ENCODE results near the gene RPUSD1.
"Not testable (repeated sequence)": the region's sequence is repeated elsewhere in the genome, so short reads cannot be mapped to it uniquely, and the experiment has no call there.

Gene RPUSD1

DNA sequence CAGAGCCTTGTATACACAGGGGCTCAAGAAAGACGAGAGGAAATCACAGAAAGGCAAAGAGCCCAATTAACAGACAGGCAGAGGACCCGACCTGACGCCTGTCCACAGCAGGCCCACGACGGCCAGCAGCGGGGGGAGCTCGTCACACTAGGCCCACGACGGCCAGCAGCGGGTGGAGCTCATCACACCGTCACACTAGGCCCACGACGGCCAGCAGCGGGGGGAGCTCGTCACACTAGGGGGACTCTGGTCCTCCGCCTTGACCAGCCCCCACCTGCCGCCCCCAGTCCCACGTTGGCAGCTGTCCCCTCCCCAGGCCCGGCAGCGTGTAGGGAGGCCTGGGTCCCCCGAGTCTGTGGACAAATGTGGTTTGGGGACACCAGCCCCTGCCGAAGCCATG is 36.0 kb upstream of the RPUSD1 start:
- H3K9me3 Mint-ChIP-seq, result no peaks in the 10 kb centered on the region
- no peaks in the 10 kb centered on the region for H3K36me3 Mint-ChIP-seq (ENCODE audit: low read depth)
- no peaks in the 10 kb centered on the region for H3K27me3 Mint-ChIP-seq (ENCODE audit: low read depth)
- no peak overlapping the region for H3K4me3 Mint-ChIP-seq
- no peak overlapping the region for H3K27ac Mint-ChIP-seq
- H3K4me1 Mint-ChIP-seq (ENCODE audit: low read depth), result peaks cover 2% of the 10 kb centered on the region

DNA sequence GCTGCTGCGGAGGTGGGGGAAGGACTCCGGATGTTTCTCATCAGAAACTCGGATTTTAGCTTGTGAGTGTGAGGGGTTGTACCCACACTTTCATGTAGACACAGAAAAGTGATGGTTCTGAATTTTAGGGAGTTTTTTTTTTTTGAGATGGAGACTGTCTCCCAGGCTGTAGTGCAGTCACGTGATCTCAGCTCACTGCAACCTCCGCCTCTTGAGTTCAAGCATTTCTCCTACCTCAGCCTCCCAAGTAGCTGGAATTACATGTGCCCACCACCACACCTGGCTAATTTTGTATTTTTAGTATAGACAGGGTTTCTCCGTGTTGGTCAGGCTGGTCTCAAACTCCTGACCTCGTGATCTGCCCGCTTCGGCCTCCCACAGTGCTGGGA is 34.7 kb upstream of the RPUSD1 start:
- Mint-ChIP-seq H3K4me1 (ENCODE audit: low read depth) (peaks cover 2% of the 10 kb centered on the region), H3K4me3 (no peak overlapping the region), H3K9me3 (no peaks in the 10 kb centered on the region), H3K27me3 (ENCODE audit: low read depth) (no peaks in the 10 kb centered on the region), H3K27ac (no peak overlapping the region), H3K36me3 (ENCODE audit: low read depth) (no peaks in the 10 kb centered on the region)

DNA sequence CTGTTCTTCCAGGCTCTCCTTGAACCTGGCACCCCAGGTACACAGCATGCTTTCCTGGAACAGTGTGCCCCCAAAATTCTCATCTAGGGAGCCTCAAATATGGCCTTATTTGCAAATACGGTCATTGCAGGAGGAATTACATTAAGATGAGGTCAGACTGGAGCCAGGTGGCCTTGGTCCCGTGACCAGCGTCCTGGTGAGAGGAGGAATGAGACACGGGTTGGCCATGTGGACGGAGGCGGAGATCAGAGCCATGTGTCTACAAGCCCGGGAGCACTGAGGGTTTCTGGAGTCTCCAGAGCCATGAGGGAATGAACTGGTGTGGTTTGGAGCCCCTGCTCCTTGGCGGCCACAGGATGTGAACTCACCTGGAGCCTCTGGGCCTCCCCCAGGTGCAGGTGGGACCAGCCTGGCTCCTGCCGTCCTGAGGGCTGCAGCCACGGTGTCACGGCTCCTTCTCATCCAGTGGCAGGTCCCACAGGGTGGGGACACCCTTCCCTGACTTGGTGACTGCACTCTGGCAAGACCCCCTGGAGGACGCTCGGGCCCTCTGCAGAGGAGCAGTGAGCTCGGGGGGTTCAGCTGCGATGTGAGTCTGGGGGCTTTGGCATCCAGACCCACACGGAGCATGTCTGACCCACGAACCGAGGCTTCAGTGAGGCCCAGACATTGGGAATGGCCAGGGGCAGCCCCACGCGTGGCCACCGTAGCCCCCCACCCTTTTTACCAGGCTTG is 34.2 kb upstream of the RPUSD1 start:
- H3K27me3 Mint-ChIP-seq (ENCODE audit: low read depth), result no peaks in the 10 kb centered on the region

DNA sequence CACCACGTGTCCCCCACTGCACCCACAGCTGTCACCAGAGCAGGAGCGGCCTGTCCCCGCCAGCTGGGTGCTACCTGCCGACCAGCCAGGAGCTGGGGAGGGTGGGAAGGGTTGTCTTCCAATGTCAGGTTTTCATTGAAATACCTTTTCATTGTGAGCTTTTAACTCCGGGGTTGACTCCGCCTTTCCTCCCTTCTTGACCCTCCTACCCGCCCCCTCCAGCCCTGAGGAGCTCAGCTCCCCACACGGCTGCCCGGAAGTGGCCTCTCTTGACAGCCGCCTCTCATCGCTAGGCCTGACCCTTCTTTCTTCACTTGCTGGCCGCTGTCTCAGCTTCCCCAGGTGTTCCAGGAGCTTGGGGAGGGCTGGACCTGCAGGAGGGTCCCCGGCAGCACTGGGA is 33.6 kb upstream of the RPUSD1 start:
- H3K4me1 Mint-ChIP-seq (ENCODE audit: low read depth), result peaks cover 2% of the 10 kb centered on the region
- H3K36me3 Mint-ChIP-seq (ENCODE audit: low read depth), result no peaks in the 10 kb centered on the region
- no peak overlapping the region for H3K27ac Mint-ChIP-seq
- H3K9me3 Mint-ChIP-seq, result no peaks in the 10 kb centered on the region
- no peak overlapping the region for H3K4me3 Mint-ChIP-seq
- H3K27me3 Mint-ChIP-seq (ENCODE audit: low read depth), result no peaks in the 10 kb centered on the region

More for the DNA sequence above, 34.2 kb upstream of the RPUSD1 start:
- no peaks in the 10 kb centered on the region for H3K9me3 Mint-ChIP-seq
- H3K36me3 Mint-ChIP-seq (ENCODE audit: low read depth), result no peaks in the 10 kb centered on the region
- H3K4me3 Mint-ChIP-seq, result no peak overlapping the region
- no peak overlapping the region for H3K27ac Mint-ChIP-seq
- peaks cover 2% of the 10 kb centered on the region for H3K4me1 Mint-ChIP-seq (ENCODE audit: low read depth)

DNA sequence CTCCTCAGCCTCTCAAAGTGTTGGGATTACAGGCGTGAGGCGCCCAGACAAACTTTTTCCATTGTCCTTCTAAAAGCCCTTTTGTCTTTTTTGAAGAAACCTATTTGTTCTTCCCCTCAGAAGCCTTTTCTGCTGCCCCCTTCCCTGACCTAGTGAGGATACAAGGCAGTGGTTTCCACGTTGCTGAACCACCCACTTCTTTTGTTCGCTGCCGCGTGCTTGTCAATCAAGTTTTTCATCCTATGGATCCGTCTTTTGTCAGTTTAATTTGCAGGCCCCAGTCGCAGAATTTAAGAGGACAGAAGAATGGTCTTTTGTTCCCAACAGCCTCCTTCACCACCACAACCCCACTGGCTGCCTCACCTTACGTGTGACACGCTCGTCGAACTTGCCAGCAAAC is 32.6 kb upstream of the RPUSD1 start:
- Mint-ChIP-seq H3K4me1 (ENCODE audit: low read depth) (peaks cover 2% of the 10 kb centered on the region), H3K36me3 (ENCODE audit: low read depth) (no peaks in the 10 kb centered on the region), H3K27ac (no peak overlapping the region), H3K4me3 (no peak overlapping the region), H3K27me3 (ENCODE audit: low read depth) (no peaks in the 10 kb centered on the region), H3K9me3 (no peaks in the 10 kb centered on the region)

DNA sequence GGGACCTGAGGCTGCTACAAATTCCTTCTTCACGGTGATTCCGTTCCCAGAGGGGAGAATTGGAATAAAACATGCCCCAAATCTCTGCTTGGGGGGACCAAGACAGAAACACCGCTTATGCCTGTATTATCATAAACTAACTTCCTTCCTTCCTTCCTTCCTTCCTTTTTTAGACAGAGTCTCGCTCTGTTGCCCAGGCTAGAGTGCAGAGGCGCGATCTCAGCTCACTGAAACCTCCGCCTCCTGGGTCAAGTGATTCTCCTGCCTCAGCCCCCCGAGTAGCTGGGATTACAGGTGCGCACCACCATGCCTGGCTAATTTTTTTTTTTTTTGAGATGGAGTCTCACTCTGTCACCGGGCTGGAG is 31.8 kb upstream of the RPUSD1 start:
- not testable (repeated sequence) for H3K36me3 Mint-ChIP-seq (ENCODE audit: low read depth); H3K4me3 Mint-ChIP-seq; H3K9me3 Mint-ChIP-seq; H3K27me3 Mint-ChIP-seq (ENCODE audit: low read depth); H3K4me1 Mint-ChIP-seq (ENCODE audit: low read depth)
- H3K27ac Mint-ChIP-seq, result peak overlapping the region; percentile 67

DNA sequence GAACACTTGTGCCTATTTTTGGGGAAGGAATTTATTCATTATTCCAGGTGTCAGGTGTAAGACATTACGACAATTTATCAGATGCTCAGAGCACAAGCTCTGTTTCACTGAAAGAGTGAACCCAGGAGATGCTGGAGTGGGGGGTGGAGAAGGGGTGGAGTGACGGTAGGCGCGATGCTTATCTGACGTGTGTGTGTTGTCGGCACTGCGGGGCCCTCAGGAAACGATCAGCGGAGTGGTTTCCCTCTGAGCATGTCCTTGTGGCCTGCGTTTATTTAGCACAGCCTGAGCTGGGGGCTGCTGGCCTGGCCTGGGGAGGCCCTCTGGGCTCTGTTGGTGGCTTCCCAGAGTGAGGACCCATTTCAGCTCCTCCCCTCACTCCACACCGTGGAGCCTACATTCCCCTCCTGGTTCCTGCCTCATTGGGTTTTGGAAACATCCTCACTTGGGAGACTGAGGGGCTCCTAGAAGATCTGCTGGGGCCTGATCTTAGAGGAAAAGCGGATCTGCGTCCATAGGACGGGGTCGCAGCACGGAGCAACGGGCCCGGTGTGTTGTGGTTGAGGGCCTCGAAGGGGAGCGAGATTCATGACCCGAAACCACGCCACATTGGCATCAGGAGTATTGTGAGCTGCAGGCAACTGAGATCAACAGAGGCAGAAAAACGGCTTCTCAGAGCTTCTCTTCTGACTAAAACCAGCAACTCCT is 31.3 kb upstream of the RPUSD1 start:
- no peaks in the 10 kb centered on the region for H3K36me3 Mint-ChIP-seq (ENCODE audit: low read depth)
- no peak overlapping the region for H3K4me3 Mint-ChIP-seq
- peaks cover 2% of the 10 kb centered on the region for H3K4me1 Mint-ChIP-seq (ENCODE audit: low read depth)
- no peak overlapping the region for H3K27ac Mint-ChIP-seq
- no peaks in the 10 kb centered on the region for H3K9me3 Mint-ChIP-seq
- H3K27me3 Mint-ChIP-seq (ENCODE audit: low read depth), result no peaks in the 10 kb centered on the region

DNA sequence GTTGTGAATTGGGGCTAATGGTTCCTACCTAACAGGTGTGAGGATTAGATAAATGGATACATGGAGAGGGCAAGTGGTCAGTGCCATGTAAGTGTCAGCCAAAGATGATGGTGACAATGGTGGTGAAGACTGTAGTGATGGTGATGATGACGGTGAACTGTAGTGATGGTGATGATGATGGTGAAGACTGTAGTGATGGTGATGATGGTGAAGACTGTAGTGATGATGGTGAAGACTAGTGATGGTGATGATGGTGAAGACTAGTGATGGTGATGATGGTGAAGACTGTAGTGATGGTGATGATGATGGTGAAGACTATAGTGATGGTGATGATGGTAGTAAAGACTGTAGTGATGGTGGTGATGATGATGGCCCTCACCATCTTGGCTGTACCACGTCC is 30.4 kb upstream of the RPUSD1 start:
- H3K4me1 Mint-ChIP-seq (ENCODE audit: low read depth), result peaks cover 2% of the 10 kb centered on the region
- H3K27ac Mint-ChIP-seq, result no peak overlapping the region
- no peaks in the 10 kb centered on the region for H3K9me3 Mint-ChIP-seq
- H3K36me3 Mint-ChIP-seq (ENCODE audit: low read depth), result no peaks in the 10 kb centered on the region
- no peak overlapping the region for H3K4me3 Mint-ChIP-seq
- H3K27me3 Mint-ChIP-seq (ENCODE audit: low read depth), result peaks cover 5% of the 10 kb centered on the region

DNA sequence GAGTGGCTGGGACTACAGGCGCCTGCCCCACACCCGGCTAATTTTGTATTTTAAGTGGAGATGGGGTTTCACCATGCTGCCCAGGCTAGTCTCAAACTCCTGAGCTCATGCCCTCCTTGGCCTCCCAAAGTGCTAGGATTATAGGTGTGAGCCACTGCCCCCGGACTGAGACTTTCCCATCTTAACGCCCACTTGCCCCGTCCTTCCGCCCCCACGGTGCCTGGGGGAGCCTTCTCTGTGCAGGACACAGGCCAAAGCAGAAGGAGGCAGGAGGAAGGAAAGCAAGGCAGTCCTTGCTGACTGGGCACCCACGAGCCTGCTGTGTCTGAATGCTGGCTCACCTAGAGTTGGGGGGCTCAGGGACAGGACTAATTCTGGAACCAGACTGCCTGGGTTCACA is 30.0 kb upstream of the RPUSD1 start:
- H3K36me3 Mint-ChIP-seq (ENCODE audit: low read depth), result no peaks in the 10 kb centered on the region
- H3K27me3 Mint-ChIP-seq (ENCODE audit: low read depth), result peaks cover 5% of the 10 kb centered on the region
- no peak overlapping the region for H3K4me3 Mint-ChIP-seq
- H3K27ac Mint-ChIP-seq, result no peak overlapping the region
- H3K4me1 Mint-ChIP-seq (ENCODE audit: low read depth), result peaks cover 2% of the 10 kb centered on the region
- H3K9me3 Mint-ChIP-seq, result no peaks in the 10 kb centered on the region

DNA sequence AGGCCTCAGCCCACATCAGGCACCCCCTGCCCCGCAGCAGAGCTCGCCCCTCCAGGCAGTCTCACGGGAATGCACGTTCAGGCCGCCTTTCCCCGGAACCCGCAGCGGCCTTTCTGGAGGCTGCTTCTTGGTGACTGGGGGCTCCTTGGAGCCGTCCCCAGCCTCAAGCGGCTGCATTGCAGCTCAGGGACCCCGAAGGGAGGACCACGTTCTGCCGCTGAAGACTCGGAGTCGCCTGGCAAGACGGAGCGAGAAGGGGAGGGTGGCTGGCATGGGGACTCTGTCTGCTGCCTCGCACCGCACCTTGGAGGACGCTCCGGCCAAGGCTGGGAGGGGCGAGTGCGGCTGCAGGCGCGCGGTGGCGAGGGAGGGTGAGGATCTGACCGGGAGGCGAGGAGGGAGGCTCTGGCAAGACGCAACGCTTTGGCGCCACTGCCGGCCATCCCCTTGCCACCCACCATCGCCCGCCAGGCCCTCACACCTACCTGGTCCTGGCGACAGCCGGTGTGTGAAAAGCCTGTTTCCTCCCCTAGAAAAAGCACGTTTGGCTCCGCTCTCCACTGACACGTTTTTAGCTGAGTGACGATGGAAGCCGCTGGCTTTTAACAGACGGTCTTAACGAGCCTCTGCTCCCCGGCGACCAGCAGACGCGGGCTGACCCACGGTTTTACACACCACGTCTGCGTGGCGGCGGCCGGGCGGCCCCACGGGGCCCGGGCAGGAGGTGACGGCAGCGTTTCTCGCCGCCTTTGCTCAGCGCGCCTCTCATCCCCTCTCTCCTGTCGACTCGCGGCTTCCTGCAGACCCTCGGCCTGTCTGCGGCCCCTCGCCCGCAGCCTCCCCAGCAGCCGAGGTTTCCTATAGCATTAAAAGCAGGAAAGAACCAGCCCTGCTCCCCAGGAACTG is 29.1 kb upstream of the RPUSD1 start:
- no peak overlapping the region for H3K27ac Mint-ChIP-seq
- H3K9me3 Mint-ChIP-seq, result no peaks in the 10 kb centered on the region
- peaks cover 2% of the 10 kb centered on the region for H3K4me1 Mint-ChIP-seq (ENCODE audit: low read depth)
- H3K36me3 Mint-ChIP-seq (ENCODE audit: low read depth), result no peaks in the 10 kb centered on the region
- peaks cover 11% of the 10 kb centered on the region for H3K27me3 Mint-ChIP-seq (ENCODE audit: low read depth)
- H3K4me3 Mint-ChIP-seq, result no peak overlapping the region

DNA sequence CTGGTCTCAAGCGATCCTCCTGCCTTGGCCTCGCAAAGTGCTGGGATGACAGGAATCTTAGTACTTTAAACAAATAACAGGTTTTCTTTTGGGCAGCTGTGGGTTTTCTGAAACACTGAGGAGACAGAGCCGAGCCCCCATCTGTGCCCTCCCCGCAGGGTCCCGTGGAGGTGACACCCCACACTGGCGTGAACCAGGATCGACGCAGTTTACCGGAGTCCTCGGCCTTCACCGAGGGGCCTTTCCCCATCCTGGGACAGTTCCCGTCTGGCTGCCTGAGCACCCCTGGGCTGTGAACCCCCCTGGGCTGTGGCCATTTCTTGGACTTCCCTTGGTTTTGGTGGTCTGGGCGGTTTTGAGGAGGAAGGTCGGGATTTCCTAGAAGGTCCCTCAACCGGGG is 27.7 kb upstream of the RPUSD1 start:
- H3K36me3 Mint-ChIP-seq (ENCODE audit: low read depth), result no peaks in the 10 kb centered on the region
- H3K27ac Mint-ChIP-seq, result no peak overlapping the region
- H3K27me3 Mint-ChIP-seq (ENCODE audit: low read depth), result peaks cover 17% of the 10 kb centered on the region
- no peak overlapping the region for H3K4me3 Mint-ChIP-seq
- H3K9me3 Mint-ChIP-seq, result no peaks in the 10 kb centered on the region
- peaks cover 2% of the 10 kb centered on the region for H3K4me1 Mint-ChIP-seq (ENCODE audit: low read depth)

DNA sequence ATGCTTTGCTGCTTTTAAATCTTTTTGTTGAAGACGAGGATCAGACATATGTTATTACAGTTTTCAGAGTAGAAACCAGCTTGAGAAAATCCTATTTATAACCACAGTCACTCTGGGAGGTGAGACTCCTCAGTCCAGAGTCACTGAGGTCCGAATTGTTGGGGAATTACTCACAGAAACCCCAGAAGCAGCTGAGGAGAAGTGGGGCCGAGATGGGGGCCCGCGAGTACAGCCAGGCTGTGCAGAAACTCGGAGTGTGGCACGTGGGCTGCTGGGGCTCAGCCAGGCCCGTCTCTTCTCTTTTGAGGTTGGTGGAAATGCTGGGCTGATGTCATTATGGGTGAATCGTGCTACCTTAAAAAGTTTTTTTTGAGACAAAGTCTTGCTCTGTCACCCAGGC is 26.8 kb upstream of the RPUSD1 start:
- no peak overlapping the region for H3K4me3 Mint-ChIP-seq
- peaks cover 17% of the 10 kb centered on the region for H3K27me3 Mint-ChIP-seq (ENCODE audit: low read depth)
- H3K9me3 Mint-ChIP-seq, result no peaks in the 10 kb centered on the region
- no peaks in the 10 kb centered on the region for H3K36me3 Mint-ChIP-seq (ENCODE audit: low read depth)
- peaks cover 2% of the 10 kb centered on the region for H3K4me1 Mint-ChIP-seq (ENCODE audit: low read depth)
- H3K27ac Mint-ChIP-seq, result no peak overlapping the region

DNA sequence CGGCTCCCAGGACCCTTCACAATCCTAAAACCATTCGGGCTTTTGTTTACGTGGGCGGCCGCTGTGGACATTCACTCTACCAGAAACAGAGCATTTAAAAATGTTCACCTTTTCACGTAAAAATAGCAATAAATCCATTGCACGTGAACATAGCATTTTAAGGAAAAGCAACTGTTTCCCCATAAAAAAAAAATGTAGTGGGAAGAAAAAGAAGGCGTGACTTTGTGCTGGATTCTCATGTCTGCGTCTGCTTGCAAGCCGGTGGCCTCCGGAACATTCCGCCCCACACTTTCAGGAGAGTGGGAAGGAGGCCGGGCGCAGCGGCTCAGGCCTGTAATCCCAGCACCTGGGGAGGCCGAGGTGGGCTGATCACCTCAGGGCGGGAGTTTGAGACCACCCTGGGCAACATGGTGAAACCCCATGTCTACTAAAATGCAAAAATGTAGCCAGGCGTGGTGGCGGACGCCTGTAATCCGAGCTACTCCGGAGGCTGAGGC is 25.8 kb upstream of the RPUSD1 start:
- no peaks in the 10 kb centered on the region for H3K36me3 Mint-ChIP-seq (ENCODE audit: low read depth)
- no peak overlapping the region for H3K27ac Mint-ChIP-seq
- H3K27me3 Mint-ChIP-seq (ENCODE audit: low read depth), result peaks cover 17% of the 10 kb centered on the region
- H3K9me3 Mint-ChIP-seq, result no peaks in the 10 kb centered on the region
- H3K4me3 Mint-ChIP-seq, result no peak overlapping the region
- H3K4me1 Mint-ChIP-seq (ENCODE audit: low read depth), result no peaks in the 10 kb centered on the region

DNA sequence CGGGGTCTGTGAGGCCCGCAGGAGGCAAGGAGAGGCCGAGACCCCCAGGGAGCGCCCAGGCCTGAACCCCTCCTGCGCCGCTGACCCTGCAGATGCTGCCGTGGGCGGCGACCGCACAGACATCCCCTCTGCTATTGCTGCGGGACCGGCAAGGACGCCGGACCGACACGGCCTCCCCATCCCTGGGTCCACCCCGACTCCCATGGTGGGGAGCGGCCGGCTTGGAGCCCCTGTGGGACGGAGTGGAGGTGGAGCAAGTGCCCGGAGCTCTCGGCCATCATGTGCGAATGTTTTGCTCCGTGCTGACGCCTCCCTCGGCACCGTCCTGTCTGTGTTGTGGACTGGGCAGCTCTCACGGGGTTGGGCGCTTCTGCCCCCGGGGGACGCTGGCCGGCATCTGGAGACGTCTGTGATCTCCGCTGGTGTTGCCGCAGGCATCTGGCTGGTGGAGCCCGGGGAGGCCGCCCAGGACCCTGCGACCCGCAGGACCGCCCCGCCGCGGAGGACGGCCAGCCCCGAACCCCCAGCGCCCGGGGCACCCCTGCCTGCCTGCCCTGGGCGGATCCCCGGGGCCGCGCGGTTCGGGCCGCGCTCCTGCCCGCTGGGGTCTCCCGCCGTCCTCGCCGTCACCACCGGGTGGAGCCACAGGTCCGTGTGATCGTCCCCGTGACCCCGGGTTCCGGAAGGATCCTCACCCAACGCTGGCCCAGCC is 25.2 kb upstream of the RPUSD1 start:
- H3K27me3 Mint-ChIP-seq (ENCODE audit: low read depth), result peaks cover 17% of the 10 kb centered on the region
- peaks cover 4% of the 10 kb centered on the region for H3K4me1 Mint-ChIP-seq (ENCODE audit: low read depth)
- H3K9me3 Mint-ChIP-seq, result no peaks in the 10 kb centered on the region
- H3K4me3 Mint-ChIP-seq, result no peak overlapping the region
- no peak overlapping the region for H3K27ac Mint-ChIP-seq
- H3K36me3 Mint-ChIP-seq (ENCODE audit: low read depth), result no peaks in the 10 kb centered on the region
